Right cardiac atrium (tissue), 5 donors: ENCODE data around the gene DENND2C. TPM values are rescaled to one million over a fixed set of nuclear protein-coding genes. Genes with fewer than 3 reads are reported as not detected.
A peak's percentile ranks its signal among the peaks of the same experiment; 100 is the strongest.
"Not testable (repeated sequence)": the region's sequence is repeated elsewhere in the genome, so short reads cannot be mapped to it uniquely, and the experiment has no call there.

Experiments
- ATAC-seq, 2 donors: fragments of 200-7000 bp; cut with Tn5 transposase; one replicate each; pipeline versions ENCODE4 v1.8.0 to v1.9.1; 2020; ENCODE audit warnings: moderate library complexity in 2 of 2, mild to moderate bottlenecking in 1 of 2
- DNase-seq, 3 donors: peaks; one replicate each; pipeline ENCODE4 v3.0.0-alpha.2; 2020
- H3K27ac ChIP-seq: one replicate; pipeline ENCODE4 v1.5.1; 2013; ENCODE audit warnings: mild to moderate bottlenecking, low read length, control low read depth, moderate library complexity
- H3K27me3 ChIP-seq: one replicate; pipeline ENCODE4 v1.6.1; 2013; ENCODE audit not compliant: control insufficient read depth, insufficient read depth
- H3K4me1 ChIP-seq: one replicate; pipeline ENCODE4 v1.6.1; 2013; ENCODE audit warnings: low read length; ENCODE audit not compliant: control insufficient read depth, insufficient read depth
- H3K4me3 ChIP-seq: one replicate; pipeline ENCODE4 v1.5.1; 2013; ENCODE audit warnings: low read length, control low read depth
- H3K9me3 ChIP-seq: one replicate; pipeline ENCODE4 v1.6.1; 2013; ENCODE audit warnings: low read length; ENCODE audit not compliant: control insufficient read depth
- WGBS: extraction: QIAGEN DNeasy Blood & Tissue Kit; methylation state at CpG from one replicate; pipeline ENCODE4 v1.1.7; 2013; 5-methylcytosine and 5-hydroxymethylcytosine counted together
- intact Hi-C, 4 donors: fragments of 100-400 bp; cut with DNase I; formaldehyde crosslinking; loops; one replicate each; pipeline versions ENCODE4 v1.11.0 to v1.14.0; 2022 to 2023
- polyA plus RNA-seq: library from polyadenylated mRNA; stranded (reverse); fragments of 200-250 nt; gene quantifications from one replicate; pipeline ENCODE4 v1.2.3, GENCODE V29; 2013
- total RNA-seq, 4 donors: library from RNA; stranded (reverse); fragmentation: NEBNext Ultra II Directional; extraction: Animal tissue kit (Norgen Biotek cat#: 25700); gene quantifications; one replicate each; pipeline ENCODE4 v1.2.1, GENCODE V29; 2021
- donor health status: healthy with polysubstance abuse.
- donor health status: DM: no; HTN: yes; CAD: no.
- donor health status: DM: no; HTN: no; CAD: no.
- donor health status: DM: no; HTN: yes; CAD: no; lungs with severe emphysema.
- donor health status: DM: yes; HTN: yes; CAD: no.

Gene DENND2C
- total and polyA plus RNA-seq, 5 donors: 1.5 to 3.7 (median 2.2) TPM

GRCh38 chr1:114562978-114563510 is 106.8 kb downstream of the DENND2C start:
- H3K9me3 ChIP-seq, ATAC-seq, intact Hi-C loops, H3K27ac ChIP-seq, H3K4me3 ChIP-seq, H3K27me3 ChIP-seq, H3K4me1 ChIP-seq, DNase-seq: not testable (repeated sequence)
- WGBS: 82% methylated on average over 3 of the region's 3 CpGs

- ATAC-seq: no peak
- no peak for DNase-seq
- 89% methylated on average over 1 of the region's 1 CpG for WGBS
- H3K4me1 ChIP-seq: no peaks in the 10 kb centered on the region
- H3K27me3 ChIP-seq: no peaks in the 10 kb centered on the region
- intact Hi-C loops: no loop called here
- no peak overlapping the region for H3K27ac ChIP-seq
- no peak overlapping the region for H3K4me3 ChIP-seq
- H3K9me3 ChIP-seq: no peaks in the 10 kb centered on the region
These were observed 108.5 kb downstream of the DENND2C start for GRCh38 chr1:114561333-114561732.

DNA sequence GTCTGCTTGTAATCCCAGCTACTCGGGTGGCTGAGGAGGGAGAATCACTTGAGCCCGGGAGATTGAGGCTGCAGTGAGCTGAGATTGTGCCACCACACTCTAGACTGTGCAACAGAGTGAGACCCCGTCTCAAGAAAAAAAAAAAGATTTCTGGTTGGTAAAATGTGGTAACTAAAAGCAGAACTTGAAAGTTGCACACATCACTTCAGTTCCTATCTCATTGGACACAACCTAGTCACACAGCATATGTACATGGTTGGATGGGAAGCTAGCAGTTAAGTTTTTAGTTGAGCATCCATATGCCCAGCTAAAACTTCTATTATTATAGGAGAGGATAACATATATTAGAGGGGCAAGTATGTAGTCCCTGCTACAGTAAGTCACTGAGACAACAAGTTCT is 110.5 kb downstream of the DENND2C start:
- H3K4me1 ChIP-seq: no peaks in the 10 kb centered on the region
- ATAC-seq (no peak), DNase-seq (no peak)
- intact Hi-C loops: no loop called here
- H3K4me3 ChIP-seq: no peak overlapping the region
- H3K9me3 ChIP-seq: no peaks in the 10 kb centered on the region
- no peaks in the 10 kb centered on the region for H3K27me3 ChIP-seq
- H3K27ac ChIP-seq: no peak overlapping the region
- 86% methylated on average over 3 of the region's 3 CpGs for WGBS

- H3K4me1 ChIP-seq: no peaks in the 10 kb centered on the region
- intact Hi-C loops: no loop called here
- H3K4me3 ChIP-seq: no peak overlapping the region
- no peaks in the 10 kb centered on the region for H3K9me3 ChIP-seq
- DNase-seq: no peak
- no peak overlapping the region for H3K27ac ChIP-seq
- WGBS: 99% methylated on average over 1 of the region's 1 CpG
- ATAC-seq: no peak
- no peaks in the 10 kb centered on the region for H3K27me3 ChIP-seq
These were observed 111.3 kb downstream of the DENND2C start for GRCh38 chr1:114558544-114558943.

DNA sequence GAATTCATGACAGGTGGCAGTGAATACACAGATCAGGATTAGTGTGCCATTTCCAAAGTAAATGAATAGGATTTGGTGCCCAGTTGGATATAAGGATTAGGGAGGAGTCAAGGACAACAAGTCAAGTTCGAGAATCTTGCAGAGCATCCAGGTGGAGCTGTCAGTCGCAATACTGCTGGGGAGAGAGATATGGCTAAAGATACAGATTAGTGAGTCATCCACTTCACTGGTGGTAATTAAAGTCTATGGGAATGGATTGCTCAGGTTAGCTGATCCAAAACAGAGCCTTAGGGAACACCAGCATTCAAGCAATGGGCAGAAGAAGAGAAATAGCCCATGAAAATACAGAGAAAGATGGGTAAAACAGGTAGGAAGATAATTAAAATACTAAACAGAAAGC is 115.3 kb downstream of the DENND2C start:
- H3K4me1 ChIP-seq: no peaks in the 10 kb centered on the region
- WGBS: 85% methylated on average over 2 of the region's 2 CpGs
- intact Hi-C loops: no loop called here

GRCh38 chr1:114552106-114552639 is 117.7 kb downstream of the DENND2C start:
- no peaks in the 10 kb centered on the region for H3K9me3 ChIP-seq
- WGBS: 95% methylated on average over 7 of the region's 7 CpGs
- H3K4me1 ChIP-seq: no peaks in the 10 kb centered on the region
- ATAC-seq (no peak), DNase-seq (no peak)
- intact Hi-C loops: no loop called here
- H3K27me3 ChIP-seq: no peaks in the 10 kb centered on the region
- no peak overlapping the region for H3K4me3 ChIP-seq
- H3K27ac ChIP-seq: no peak overlapping the region

More for the DNA sequence above, 115.3 kb downstream of the DENND2C start:
- H3K4me3 ChIP-seq: no peak overlapping the region
- ATAC-seq: no peak
- H3K9me3 ChIP-seq: no peaks in the 10 kb centered on the region
- no peak for DNase-seq
- H3K27me3 ChIP-seq: no peaks in the 10 kb centered on the region
- no peak overlapping the region for H3K27ac ChIP-seq

DNA sequence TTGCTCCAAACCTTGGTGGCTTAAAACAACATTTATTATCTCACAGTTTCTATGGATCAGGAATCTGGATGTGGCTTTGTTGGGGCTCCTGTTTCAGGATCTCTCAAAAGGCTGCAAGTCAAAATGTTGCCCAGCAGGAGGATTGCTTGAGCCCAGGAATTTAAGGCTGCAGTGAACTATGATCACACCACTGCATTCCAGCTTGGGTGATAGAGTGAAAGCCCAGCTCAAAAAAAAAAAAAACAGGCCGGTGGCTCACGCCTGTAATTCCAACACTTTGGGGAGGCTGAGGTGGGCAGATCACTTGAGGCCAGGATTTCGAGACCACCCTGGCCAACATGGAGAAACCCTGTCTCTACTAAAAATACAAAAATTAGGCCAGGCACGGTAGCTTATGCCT is 118.4 kb downstream of the DENND2C start:
- H3K4me1 ChIP-seq: no peaks in the 10 kb centered on the region
- H3K9me3 ChIP-seq: no peaks in the 10 kb centered on the region
- no peak overlapping the region for H3K4me3 ChIP-seq
- ATAC-seq (no peak), DNase-seq (no peak)
- H3K27ac ChIP-seq: no peak overlapping the region
- no peaks in the 10 kb centered on the region for H3K27me3 ChIP-seq
- intact Hi-C loops: no loop called here
- WGBS: 80% methylated on average over 4 of the region's 4 CpGs

DNA sequence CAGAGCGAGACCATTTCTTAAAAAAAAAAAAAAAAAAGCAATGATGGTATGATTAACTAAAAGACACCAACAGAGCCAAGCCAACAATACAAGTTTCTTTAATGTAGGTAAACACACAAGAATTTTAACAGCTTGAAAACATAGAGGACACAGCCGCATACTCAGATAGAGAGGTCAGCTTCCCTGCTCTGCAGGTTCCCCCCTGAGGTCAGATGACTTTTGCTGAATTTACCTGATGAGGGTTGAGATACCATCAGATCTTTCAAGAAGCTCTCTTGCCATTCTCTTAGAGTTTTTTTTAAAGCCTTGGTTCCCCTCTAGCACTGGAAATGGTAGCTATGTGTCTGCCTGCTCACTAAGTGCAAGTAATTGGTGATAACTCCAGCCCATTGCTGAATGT is 119.5 kb downstream of the DENND2C start:
- Histone ChIP-seq H3K9me3 (no peaks in the 10 kb centered on the region), H3K4me1 (no peaks in the 10 kb centered on the region), H3K27me3 (no peaks in the 10 kb centered on the region), H3K4me3 (no peak overlapping the region), H3K27ac (no peak overlapping the region)
- ATAC-seq (no peak), DNase-seq (no peak)
- WGBS: 93% methylated on average over 2 of the region's 2 CpGs
- intact Hi-C loops: no loop called here

GRCh38 chr1:114549137-114549536 is 120.7 kb downstream of the DENND2C start:
- 59% methylated on average over 4 of the region's 4 CpGs for WGBS
- intact Hi-C loops: no loop called here

DNA sequence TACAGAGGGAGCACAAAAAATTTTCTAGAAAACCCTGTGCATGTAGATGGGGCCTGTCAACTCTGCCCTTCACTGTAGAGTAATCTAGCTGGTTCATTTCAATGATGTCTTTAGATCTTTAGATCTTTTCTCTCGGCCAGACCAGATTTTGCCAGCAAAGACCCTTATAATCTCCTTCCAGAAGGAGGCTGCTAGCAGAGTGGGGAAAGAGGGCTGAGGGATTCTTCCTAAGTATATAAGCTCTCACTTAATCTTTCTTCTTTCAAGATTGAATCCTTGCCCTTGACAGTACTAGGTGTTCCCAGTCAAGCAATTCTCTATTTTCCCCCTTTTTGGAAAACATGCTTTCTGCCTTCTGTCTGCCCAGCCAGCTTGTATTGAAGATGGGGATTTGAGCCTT is 122.8 kb downstream of the DENND2C start:
- intact Hi-C loops: no loop called here
- WGBS: 74% methylated on average over 1 of the region's 1 CpG

More at GRCh38 chr1:114549137-114549536, 120.7 kb downstream of the DENND2C start:
- no peak overlapping the region for H3K4me3 ChIP-seq
- no peaks in the 10 kb centered on the region for H3K9me3 ChIP-seq
- ATAC-seq (peak in 1 of 2 donors; percentile 61), DNase-seq (no peak)
- no peak overlapping the region for H3K27ac ChIP-seq
- H3K4me1 ChIP-seq: no peaks in the 10 kb centered on the region
- H3K27me3 ChIP-seq: no peaks in the 10 kb centered on the region

GRCh38 chr1:114545796-114546195 is 124.1 kb downstream of the DENND2C start:
- Histone ChIP-seq H3K4me3 (no peak overlapping the region), H3K9me3 (no peaks in the 10 kb centered on the region), H3K27me3 (no peaks in the 10 kb centered on the region), H3K27ac (no peak overlapping the region), H3K4me1 (no peaks in the 10 kb centered on the region)
- ATAC-seq (no peak), DNase-seq (no peak)
- WGBS: 77% methylated on average over 2 of the region's 2 CpGs
- intact Hi-C loops: no loop called here

More for the DNA sequence above, 122.8 kb downstream of the DENND2C start:
- Histone ChIP-seq H3K9me3 (no peaks in the 10 kb centered on the region), H3K27me3 (no peaks in the 10 kb centered on the region), H3K4me3 (no peak overlapping the region), H3K4me1 (no peaks in the 10 kb centered on the region), H3K27ac (no peak overlapping the region)
- ATAC-seq (no peak), DNase-seq (no peak)

- 61% methylated on average over 1 of the region's 1 CpG for WGBS
- Histone ChIP-seq H3K4me1 (no peaks in the 10 kb centered on the region), H3K9me3 (no peaks in the 10 kb centered on the region), H3K4me3 (no peak overlapping the region), H3K27ac (no peak overlapping the region), H3K27me3 (no peaks in the 10 kb centered on the region)
- intact Hi-C loops: no loop called here
- no peak for DNase-seq
- no peak for ATAC-seq
These were observed 124.5 kb downstream of the DENND2C start for GRCh38 chr1:114545315-114545714.
